HG03064 (cell line): ENCODE data around the gene GPR183.

Source experiments
- ATAC-seq: cut with Tn5 transposase; IDR thresholded peaks from one replicate; pipeline ENCODE4 v1.9.1; 2021; ENCODE audit warnings: low read depth; ENCODE audit not compliant: unreplicated experiment

Gene GPR183

DNA sequence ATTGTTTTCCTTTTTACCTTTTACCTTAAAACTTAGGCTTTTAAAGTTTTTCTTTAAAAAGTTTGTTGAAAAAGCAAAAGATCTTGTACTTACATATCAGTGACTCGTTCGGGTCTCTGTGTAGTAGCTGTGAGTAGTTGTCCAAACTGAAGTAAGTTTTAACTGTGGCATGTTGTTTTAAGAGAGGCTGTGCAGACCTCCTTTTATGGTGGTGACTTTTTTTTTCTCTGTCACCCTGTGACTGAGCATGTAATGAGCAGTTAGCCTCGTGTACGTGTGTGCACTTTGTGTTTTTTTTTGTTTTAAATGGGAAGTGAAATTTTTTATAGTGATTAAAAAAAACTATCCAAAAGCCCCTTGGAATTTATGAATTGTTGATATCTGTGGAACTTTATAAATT, at the start of gene GPR183:
Gene GPR183 (minus strand): TSS at position 153 of the 400 bp plus-strand sequence. CDS start 11,254 bp downstream, outside the sequence.
- peak; percentile 56 for ATAC-seq

- peak; percentile 49 for ATAC-seq
Measured at GRCh38 chr13:99356262-99357091, 49.3 kb upstream of the GPR183 start.

- ATAC-seq, result no peak
Measured at GRCh38 chr13:99356012-99356261, 48.7 kb upstream of the GPR183 start.

DNA sequence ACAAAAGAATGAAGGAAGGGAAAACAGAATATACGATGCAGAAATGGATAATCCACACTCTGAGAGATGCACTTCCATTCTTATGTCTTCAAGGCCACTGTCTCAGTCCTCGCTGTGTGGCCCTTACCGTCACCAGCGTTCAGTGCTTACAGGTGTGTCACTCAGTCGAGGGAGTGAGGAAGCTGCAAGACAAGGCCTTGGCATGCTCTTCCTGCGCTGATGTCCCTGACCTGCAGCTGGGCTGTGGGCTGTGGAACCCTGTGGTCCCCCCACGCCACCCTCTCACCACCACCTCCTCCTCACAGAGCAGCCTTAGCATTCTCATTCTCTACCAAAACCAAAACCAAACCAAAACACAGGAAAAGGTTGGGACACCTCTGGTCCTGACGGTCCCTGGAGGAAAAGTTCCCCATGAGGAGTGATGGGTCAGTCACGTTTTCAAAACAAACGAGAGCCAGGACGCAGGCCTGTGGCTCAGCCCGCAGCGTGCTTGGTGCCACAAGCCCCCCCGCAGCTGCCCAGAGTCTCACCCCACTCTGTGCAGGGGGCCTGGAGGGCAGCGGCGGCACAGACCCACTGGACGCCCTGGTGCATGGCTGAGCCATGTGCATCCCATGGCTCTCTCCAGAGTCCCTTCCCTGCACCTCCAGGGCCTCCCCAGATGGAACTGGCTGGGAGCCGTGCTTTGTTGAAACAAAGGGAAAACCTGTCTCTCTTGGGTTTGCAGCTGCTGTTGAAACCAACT, 48.2 kb upstream of the GPR183 start:
- ATAC-seq, result no peak

- no peak for ATAC-seq
Measured at GRCh38 chr13:99354371-99354951, 47.3 kb upstream of the GPR183 start.

DNA sequence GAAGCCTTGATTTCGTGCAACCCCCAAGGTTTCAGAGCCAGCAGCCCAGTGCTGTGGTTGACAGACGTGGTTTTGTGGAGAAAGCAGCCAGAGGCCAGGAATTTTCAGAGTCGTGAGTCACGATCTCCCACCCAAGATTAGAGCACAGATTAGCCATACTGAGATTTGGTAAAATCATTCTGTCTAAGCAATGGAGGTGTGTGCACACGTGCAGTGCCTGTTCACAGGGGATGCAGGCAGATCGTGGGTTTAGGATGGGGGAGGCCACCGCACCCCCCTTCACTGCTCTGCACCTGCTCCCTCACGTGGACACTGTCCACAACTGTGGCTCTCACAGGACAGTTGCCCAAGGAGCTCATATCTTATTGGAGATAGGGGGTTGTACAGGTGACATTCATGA, 46.6 kb upstream of the GPR183 start:
- ATAC-seq, result no peak

GRCh38 chr13:99353246-99353600, 46.0 kb upstream of the GPR183 start:
- ATAC-seq, result no peak

GRCh38 chr13:99352351-99353245, 45.4 kb upstream of the GPR183 start:
- no peak for ATAC-seq

- ATAC-seq, result no peak
Measured at GRCh38 chr13:99351772-99352171, 44.6 kb upstream of the GPR183 start.

- no peak for ATAC-seq
Measured at GRCh38 chr13:99350191-99350590, 43.0 kb upstream of the GPR183 start.

- ATAC-seq, result no peak
Measured at GRCh38 chr13:99347911-99348451, 40.8 kb upstream of the GPR183 start.

GRCh38 chr13:99347335-99347878, 40.2 kb upstream of the GPR183 start:
- ATAC-seq, result no peak

GRCh38 chr13:99346335-99347042, 39.3 kb upstream of the GPR183 start:
- no peak for ATAC-seq

DNA sequence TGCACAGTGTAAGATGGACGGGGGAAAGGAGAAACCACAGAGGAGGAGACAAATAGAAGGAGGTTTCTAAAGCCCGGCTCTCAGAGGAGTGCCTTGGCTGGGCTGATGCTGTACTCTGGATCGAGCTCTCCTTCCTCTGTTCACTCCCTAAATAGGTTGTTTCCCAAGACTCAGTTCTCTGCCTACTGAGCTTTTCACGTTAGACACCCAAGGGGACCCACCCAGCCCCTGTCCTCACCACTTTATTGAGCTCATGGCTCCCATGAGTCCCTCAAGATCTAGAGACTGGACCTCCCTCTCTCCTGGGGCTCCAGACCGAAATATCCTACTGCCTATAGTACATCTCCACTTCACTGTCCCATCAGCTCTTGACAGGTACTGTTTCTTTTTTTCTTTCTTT, 38.1 kb upstream of the GPR183 start:
- ATAC-seq, result no peak

- ATAC-seq, result no peak
Measured at GRCh38 chr13:99344610-99345208, 37.5 kb upstream of the GPR183 start.

DNA sequence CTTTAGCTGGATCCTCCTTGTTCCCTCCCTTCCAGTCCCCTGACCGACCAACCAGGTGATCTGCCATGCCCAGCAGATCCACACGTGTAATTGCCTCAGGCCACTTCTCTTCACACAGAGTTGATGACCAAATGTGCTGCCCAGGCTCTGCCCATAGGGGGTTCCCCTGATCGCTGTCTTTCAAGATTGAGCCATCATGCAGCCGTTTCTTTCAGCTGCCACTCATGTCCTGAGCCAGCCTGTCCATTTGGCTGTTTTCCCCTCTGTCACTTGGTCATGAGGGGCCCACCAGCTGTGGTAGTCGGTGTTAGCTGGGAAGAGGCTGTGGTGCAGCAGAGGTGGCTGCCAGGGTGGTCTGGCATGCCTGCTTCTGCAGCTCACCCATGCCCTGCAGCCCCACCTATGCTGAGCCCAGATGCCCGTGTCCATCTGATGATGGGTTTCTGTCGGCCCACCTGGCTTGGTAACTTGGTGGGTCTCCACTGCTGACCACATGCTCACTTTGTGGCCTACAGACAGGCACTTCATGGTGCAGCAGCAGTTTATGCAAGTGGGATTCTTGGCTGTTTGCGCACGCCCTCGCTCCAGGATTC, 35.6 kb upstream of the GPR183 start:
- ATAC-seq, result no peak

- no peak for ATAC-seq
Measured at GRCh38 chr13:99341969-99342722, 34.9 kb upstream of the GPR183 start.

DNA sequence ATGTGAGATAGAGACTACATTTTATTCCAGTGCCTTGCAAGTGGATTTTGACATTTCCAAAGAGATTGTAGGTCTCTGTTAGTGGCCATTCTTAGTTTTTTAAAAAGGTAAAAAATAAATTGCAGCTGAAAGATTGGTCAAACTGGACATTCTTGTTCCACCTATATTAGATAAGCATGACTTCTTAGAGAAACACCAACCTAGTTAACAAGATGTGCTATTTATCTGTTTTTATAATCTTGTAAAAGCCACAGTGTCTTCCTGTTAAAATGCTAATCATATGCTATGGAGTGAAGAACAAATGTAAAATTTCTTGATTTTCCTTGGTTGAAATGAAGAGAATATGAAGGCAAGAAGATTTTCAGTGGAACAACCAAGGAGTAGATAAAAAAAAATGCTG, 33.4 kb upstream of the GPR183 start:
- no peak for ATAC-seq
